ENCODE data around the gene ZBTB1.
A peak's percentile ranks its signal among the peaks of the same experiment; 100 is the strongest.
"Not testable (repeated sequence)": the region's sequence is repeated elsewhere in the genome, so short reads cannot be mapped to it uniquely, and the experiment has no call there.

ZBTB1 gene

DNA sequence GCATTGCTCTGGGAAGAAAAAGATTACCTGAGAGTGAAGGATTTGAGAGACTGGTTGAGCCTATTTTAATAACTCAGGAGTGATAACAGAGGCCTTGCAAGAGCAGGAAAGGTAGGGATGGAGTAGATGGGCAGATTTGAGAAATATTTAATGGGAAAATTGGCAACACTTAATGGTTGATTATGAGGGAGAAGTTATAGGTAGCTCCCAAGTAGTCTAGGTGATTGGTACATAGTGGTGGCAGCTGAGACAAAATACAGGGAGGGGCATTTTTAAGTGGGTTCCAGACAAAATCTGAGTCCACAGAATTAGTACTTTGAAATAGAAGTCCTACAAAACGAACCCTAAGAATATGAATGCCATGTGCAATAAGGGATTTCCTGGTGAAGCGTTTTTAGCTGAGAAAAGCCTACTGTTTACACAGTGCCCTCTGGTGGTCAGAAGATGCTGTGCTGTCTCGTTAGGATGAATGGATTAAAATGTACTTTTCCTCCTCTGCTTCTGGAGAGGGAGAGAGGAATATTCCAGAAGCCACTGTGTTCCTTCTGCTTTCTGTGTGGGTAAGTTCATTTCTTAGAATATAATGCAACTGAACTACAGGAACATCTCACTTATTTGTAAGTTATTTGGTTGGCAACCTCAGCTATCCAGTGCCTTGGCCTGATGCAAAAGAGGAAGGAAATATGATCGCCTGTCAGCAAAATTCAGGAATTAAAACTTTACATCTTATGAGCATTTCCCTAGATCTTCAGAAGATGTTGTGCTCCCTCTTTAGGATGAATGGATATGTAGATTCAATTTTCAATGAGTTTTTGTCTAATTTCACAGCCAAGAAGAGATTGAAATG lies 6.5 kb downstream of the ZBTB1 start:
- peak; percentile 83 for DNase-seq (ENCODE audit: low read depth)
- peak; percentile 89 for TF ChIP-seq CTCF (conservative IDR thresholded peaks at IDR 0.05; ENCODE audit: low read depth, low read length)
- no peak overlapping the region for H3K4me3 ChIP-seq (ENCODE audit: low read depth, low read length)

DNA sequence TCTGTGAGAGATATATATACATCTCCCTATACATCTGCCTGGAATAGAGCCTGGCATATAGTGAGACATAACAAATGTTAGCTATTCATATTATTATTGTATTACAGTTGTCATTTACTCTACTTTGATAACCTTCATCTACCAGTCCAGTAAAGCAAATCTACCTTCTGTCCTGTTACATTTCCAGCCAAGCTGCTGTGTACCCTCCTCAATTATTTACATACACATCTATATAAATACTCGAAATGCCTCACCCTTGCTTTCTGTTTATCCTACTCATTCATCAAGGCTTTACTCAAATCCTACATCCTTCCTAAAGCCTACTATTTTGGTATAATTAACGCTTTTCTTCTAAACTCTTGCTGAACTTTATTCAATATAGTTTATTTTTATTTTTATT lies 8.7 kb downstream of the ZBTB1 start:
- no peak for TF ChIP-seq CTCF (conservative IDR thresholded peaks at IDR 0.05; ENCODE audit: low read depth, low read length)
- no peak overlapping the region for H3K4me3 ChIP-seq (ENCODE audit: low read depth, low read length)
- no peak for DNase-seq (ENCODE audit: low read depth)

DNA sequence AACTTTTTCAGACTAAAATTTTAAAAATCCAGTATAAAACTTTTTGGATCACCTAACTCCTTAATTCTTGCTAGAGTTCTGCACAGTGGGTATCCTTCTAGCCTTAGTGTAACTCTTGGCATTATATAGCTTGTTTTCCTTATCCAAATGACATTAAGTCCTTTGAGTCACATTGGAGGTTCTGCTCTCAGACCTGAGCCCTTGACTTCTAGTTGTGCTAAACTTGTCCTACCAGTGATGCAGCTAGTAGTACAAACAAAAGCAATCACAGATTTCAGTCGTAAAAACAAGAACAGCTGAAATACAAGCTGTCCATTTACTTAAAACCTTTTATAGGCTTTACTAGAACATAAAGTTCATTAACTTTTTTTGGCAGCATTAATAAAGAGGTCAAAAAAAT lies 10.5 kb downstream of the ZBTB1 start:
- DNase-seq (ENCODE audit: low read depth): no peak

GRCh38 chr14:64516969-64517368 lies 12.4 kb downstream of the ZBTB1 start:
- TF ChIP-seq CTCF (conservative IDR thresholded peaks at IDR 0.05; ENCODE audit: low read depth, low read length): no peak
- no peak overlapping the region for H3K4me3 ChIP-seq (ENCODE audit: low read depth, low read length)
- DNase-seq (ENCODE audit: low read depth): no peak

More for the DNA sequence above, 10.5 kb downstream of the ZBTB1 start:
- no peak for TF ChIP-seq CTCF (conservative IDR thresholded peaks at IDR 0.05; ENCODE audit: low read depth, low read length)
- H3K4me3 ChIP-seq (ENCODE audit: low read depth, low read length): no peak overlapping the region

DNA sequence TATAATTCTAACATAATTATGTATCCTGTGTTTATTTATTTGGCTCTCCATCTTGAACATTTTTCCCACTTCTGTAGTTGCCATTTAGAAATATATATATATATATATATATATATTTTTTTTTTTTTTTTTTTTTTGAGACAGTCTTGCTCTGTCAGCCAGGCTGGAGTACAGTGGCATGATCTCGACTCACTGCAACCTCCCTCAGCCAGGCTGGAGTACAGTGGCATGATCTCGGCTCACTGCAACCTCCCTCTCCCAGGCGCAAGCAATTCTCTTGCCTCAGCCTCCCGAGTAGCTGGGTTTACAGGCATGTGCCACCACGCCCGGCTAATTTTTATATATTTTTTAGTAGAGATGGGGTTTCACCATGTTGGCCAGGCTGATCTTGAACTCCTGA lies 13.1 kb downstream of the ZBTB1 start:
- not testable (repeated sequence) for H3K4me3 ChIP-seq (ENCODE audit: low read depth, low read length); DNase-seq (ENCODE audit: low read depth)

DNA sequence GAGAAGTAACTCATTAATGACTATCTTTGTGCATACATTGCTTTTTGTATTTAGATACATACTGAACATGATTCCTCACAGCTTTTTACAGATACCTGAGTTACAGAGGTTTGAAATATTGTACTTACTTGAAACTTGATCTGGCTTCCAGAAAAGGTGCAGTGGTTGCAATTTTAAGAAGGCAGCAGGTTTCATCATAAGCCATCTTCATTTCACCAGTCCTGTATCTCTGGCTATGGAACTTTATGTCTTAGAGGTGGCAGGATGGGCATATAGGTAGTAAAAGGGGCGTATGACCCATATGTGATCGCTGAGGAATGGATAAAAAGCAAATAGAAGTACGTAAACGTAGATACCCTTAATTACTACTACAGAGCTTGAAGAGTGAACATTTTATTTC lies 13.7 kb downstream of the ZBTB1 start:
- H3K4me3 ChIP-seq (ENCODE audit: low read depth, low read length): no peak overlapping the region
- no peak for TF ChIP-seq CTCF (conservative IDR thresholded peaks at IDR 0.05; ENCODE audit: low read depth, low read length)
- no peak for DNase-seq (ENCODE audit: low read depth)

- DNase-seq (ENCODE audit: low read depth): no peak
- H3K4me3 ChIP-seq (ENCODE audit: low read depth, low read length): no peak overlapping the region
- TF ChIP-seq CTCF (conservative IDR thresholded peaks at IDR 0.05; ENCODE audit: low read depth, low read length): no peak
Observed at GRCh38 chr14:64520699-64521098, 16.1 kb downstream of the ZBTB1 start.

Data from choroid plexus epithelial cell (primary cell).